Mesodermal cell (in vitro differentiated cells): Measurements from ENCODE around the gene SOCS3.

Source experiments
- H3K27ac ChIP-seq: 2 replicates; pipeline ENCODE4 v1.7.0; 2013; ENCODE audit warnings: mild to moderate bottlenecking, low read depth, low read length, moderate library complexity; ENCODE audit not compliant: severe bottlenecking
- H3K36me3 ChIP-seq: 2 replicates; pipeline ENCODE4 v1.7.1; 2013; ENCODE audit warnings: mild to moderate bottlenecking, low read length, moderate library complexity; ENCODE audit not compliant: control insufficient read depth, insufficient read depth
- H3K4me1 ChIP-seq: one replicate; pipeline ENCODE4 v1.7.1; 2013; ENCODE audit warnings: mild to moderate bottlenecking, low read length; ENCODE audit not compliant: insufficient read depth, control insufficient read depth, poor library complexity, severe bottlenecking
- H3K4me3 ChIP-seq: 2 replicates; pipeline ENCODE4 v1.7.0; 2013; ENCODE audit warnings: low read length, control low read depth, mild to moderate bottlenecking; ENCODE audit not compliant: insufficient read depth, poor library complexity, severe bottlenecking; ENCODE audit errors: extremely low read depth
- H3K9me3 ChIP-seq: 2 replicates; pipeline ENCODE4 v1.7.1; 2013; ENCODE audit warnings: mild to moderate bottlenecking, low read length, moderate library complexity; ENCODE audit not compliant: control insufficient read depth
- WGBS, 2 experiments: methylation state at CpG; one replicate each; pipeline ENCODE4 v1.1.5; 2013; ENCODE audit warnings: missing lambda C conversion rate in 2 of 2; ENCODE audit not compliant: insufficient coverage in 2 of 2; 5-methylcytosine and 5-hydroxymethylcytosine counted together

The SOCS3 gene

GRCh38 chr17:78357672-78358537, 2.0 kb downstream of the SOCS3 start:
- WGBS, 2 experiments: 38 to 39% methylated on average over 18 to 21 of the region's 25 CpGs
- Histone ChIP-seq H3K27ac (no peak overlapping the region), H3K36me3 (peaks cover 43% of the 10 kb centered on the region), H3K4me1 (peaks cover 47% of the 10 kb centered on the region), H3K4me3 (peak overlapping the region; percentile 91), H3K9me3 (no peaks in the 10 kb centered on the region)

- peak overlapping the region; percentile 53 for H3K27ac ChIP-seq
- 36 to 39% methylated on average over 7 of the region's 7 CpGs for WGBS, 2 experiments
- no peaks in the 10 kb centered on the region for H3K9me3 ChIP-seq
- H3K4me3 ChIP-seq: peak overlapping the region; percentile 91
- peaks cover 43% of the 10 kb centered on the region for H3K36me3 ChIP-seq
- H3K4me1 ChIP-seq: peaks cover 51% of the 10 kb centered on the region
Measured at GRCh38 chr17:78357177-78357586, 2.7 kb downstream of the SOCS3 start.

GRCh38 chr17:78356101-78356713, 3.7 kb downstream of the SOCS3 start:
- Histone ChIP-seq H3K27ac (peak overlapping the region; percentile 36), H3K9me3 (no peaks in the 10 kb centered on the region), H3K36me3 (peaks cover 43% of the 10 kb centered on the region), H3K4me1 (peaks cover 59% of the 10 kb centered on the region), H3K4me3 (peak overlapping the region; percentile 14)
- WGBS, 2 experiments: 27 to 36% methylated on average over 9 of the region's 16 CpGs

GRCh38 chr17:78355701-78356100, 4.2 kb downstream of the SOCS3 start:
- no peaks in the 10 kb centered on the region for H3K9me3 ChIP-seq
- 71 to 74% methylated on average over 2 to 3 of the region's 3 CpGs for WGBS, 2 experiments
- H3K36me3 ChIP-seq: peaks cover 43% of the 10 kb centered on the region
- peak overlapping the region; percentile 14 for H3K4me3 ChIP-seq
- peak overlapping the region; percentile 57 for H3K27ac ChIP-seq
- H3K4me1 ChIP-seq: peaks cover 58% of the 10 kb centered on the region

- Histone ChIP-seq H3K27ac (peak overlapping the region; percentile 57), H3K36me3 (peaks cover 43% of the 10 kb centered on the region), H3K9me3 (no peaks in the 10 kb centered on the region), H3K4me3 (no peak overlapping the region), H3K4me1 (peaks cover 58% of the 10 kb centered on the region)
- 71 to 73% methylated on average over 8 of the region's 9 CpGs for WGBS, 2 experiments
Measured at GRCh38 chr17:78355045-78355641, 4.7 kb downstream of the SOCS3 start.

- peak overlapping the region; percentile 97 for H3K27ac ChIP-seq
- H3K4me3 ChIP-seq: peak overlapping the region; percentile 23
- H3K36me3 ChIP-seq: peaks cover 42% of the 10 kb centered on the region
- H3K9me3 ChIP-seq: no peaks in the 10 kb centered on the region
- peaks cover 58% of the 10 kb centered on the region for H3K4me1 ChIP-seq
- WGBS, 2 experiments: 86% methylated on average over 6 of the region's 8 CpGs; no CpG with 5 or more reads in 1 of the 2 experiments
Measured at GRCh38 chr17:78353834-78354233, 6.0 kb downstream of the SOCS3 start.

GRCh38 chr17:78351449-78352006, 8.3 kb downstream of the SOCS3 start:
- no peak overlapping the region for H3K4me3 ChIP-seq
- peaks cover 46% of the 10 kb centered on the region for H3K4me1 ChIP-seq
- no peaks in the 10 kb centered on the region for H3K9me3 ChIP-seq
- 28 to 30% methylated on average over 13 to 16 of the region's 16 CpGs for WGBS, 2 experiments
- H3K36me3 ChIP-seq: peaks cover 19% of the 10 kb centered on the region
- peak overlapping the region; percentile 97 for H3K27ac ChIP-seq

GRCh38 chr17:78349891-78350642, 9.8 kb downstream of the SOCS3 start:
- H3K27ac ChIP-seq: no peak overlapping the region
- no peak overlapping the region for H3K4me3 ChIP-seq
- peaks cover 34% of the 10 kb centered on the region for H3K4me1 ChIP-seq
- H3K36me3 ChIP-seq: peaks cover 5% of the 10 kb centered on the region
- H3K9me3 ChIP-seq: no peaks in the 10 kb centered on the region
- WGBS, 2 experiments: 98 to 99% methylated on average over 4 of the region's 4 CpGs

- 89 to 91% methylated on average over 5 to 8 of the region's 9 CpGs for WGBS, 2 experiments
- H3K36me3 ChIP-seq: no peaks in the 10 kb centered on the region
- H3K4me1 ChIP-seq: peaks cover 21% of the 10 kb centered on the region
- H3K27ac ChIP-seq: no peak overlapping the region
- H3K4me3 ChIP-seq: no peak overlapping the region
- no peaks in the 10 kb centered on the region for H3K9me3 ChIP-seq
Measured at GRCh38 chr17:78348055-78348770, 11.7 kb downstream of the SOCS3 start.
